DND-41 (cell line): ENCODE data around the gene INPP5K.

Experiments
- ATAC-seq: fragments of 200-7000 bp; cut with Tn5 transposase; 3 replicates; pipeline ENCODE4 v1.9.1; 2021; ENCODE audit warnings: low read depth; ENCODE audit not compliant: insufficient read depth
- DNase-seq: peaks from one replicate; pipeline ENCODE4 v3.0.0-alpha.2; 2020
- H2AFZ ChIP-seq: 2 replicates; pipeline ENCODE4 v1.6.0; 2012; ENCODE audit warnings: low read depth, low read length
- H3K27ac ChIP-seq: 2 replicates; pipeline ENCODE4 v1.5.1; 2012; ENCODE audit warnings: low read length, inconsistent platforms
- H3K27me3 ChIP-seq: fragments of 200-600 bp; sonication (generic); 2 replicates; pipeline ENCODE4 v1.6.0; 2012; ENCODE audit warnings: low read length, mild to moderate bottlenecking, inconsistent platforms; ENCODE audit not compliant: insufficient read depth, poor library complexity
- H3K36me3 ChIP-seq: 2 replicates; pipeline ENCODE4 v1.5.1; 2012; ENCODE audit warnings: low read length, inconsistent platforms; ENCODE audit not compliant: insufficient read depth
- H3K4me1 ChIP-seq: 2 replicates; pipeline ENCODE4 v1.5.1; 2012; ENCODE audit warnings: mild to moderate bottlenecking, low read length; ENCODE audit not compliant: insufficient read depth
- H3K4me2 ChIP-seq: 2 replicates; pipeline ENCODE4 v1.6.0; 2012; ENCODE audit warnings: mild to moderate bottlenecking, moderate library complexity, low read length, inconsistent platforms; ENCODE audit not compliant: insufficient read depth
- H3K4me3 ChIP-seq, 2 experiments: fragments of 200-600 bp in 1 of 2; shearing (Covaris generic) in 1 of 2; 2 replicates each; pipeline ENCODE4 v1.5.1; 2012 to 2016; ENCODE audit warnings: inconsistent platforms in 2 of 2, low read length in 2 of 2, mild to moderate bottlenecking in 2 of 2, low read depth in 1 of 2, moderate library complexity in 1 of 2
- H3K79me2 ChIP-seq: 2 replicates; pipeline ENCODE4 v1.6.0; 2012; ENCODE audit warnings: low read length, inconsistent platforms; ENCODE audit not compliant: insufficient read depth
- H3K9ac ChIP-seq: 2 replicates; pipeline ENCODE4 v1.6.0; 2012; ENCODE audit warnings: low read depth, mild to moderate bottlenecking, inconsistent platforms, low read length, moderate library complexity
- H3K9me3 ChIP-seq: 2 replicates; pipeline ENCODE4 v1.5.1; 2012; ENCODE audit warnings: low read length, moderate library complexity, mild to moderate bottlenecking, inconsistent platforms; ENCODE audit not compliant: insufficient read depth, severe bottlenecking
- H4K20me1 ChIP-seq: 2 replicates; pipeline ENCODE4 v1.6.0; 2012; ENCODE audit warnings: low read length; ENCODE audit not compliant: insufficient read depth
- CTCF ChIP-seq: IDR thresholded peaks from 2 replicates; pipeline ENCODE4 v1.5.1; 2012; ENCODE audit warnings: borderline replicate concordance, low read length, moderate library complexity, mild to moderate bottlenecking; ENCODE audit not compliant: poor library complexity, severe bottlenecking; ENCODE audit errors: extremely low read depth
- EZH2 ChIP-seq: IDR thresholded peaks from 3 replicates; pipeline ENCODE4 v1.6.1; 2012; ENCODE audit warnings: borderline replicate concordance, low read depth, mild to moderate bottlenecking, moderate library complexity, low read length, inconsistent platforms; ENCODE audit not compliant: severe bottlenecking

INPP5K gene

GRCh38 chr17:1498869-1499268 lies 17.5 kb downstream of the INPP5K start:
- H3K9ac ChIP-seq, result no peak overlapping the region
- no peaks in the 10 kb centered on the region for H3K4me1 ChIP-seq
- ATAC-seq (no peak), DNase-seq (no peak)
- H3K27me3 ChIP-seq, result no peaks in the 10 kb centered on the region
- H3K4me3 ChIP-seq, result no peak overlapping the region
- H3K79me2 ChIP-seq, result no peaks in the 10 kb centered on the region
- H2AFZ ChIP-seq, result no peak overlapping the region
- H4K20me1 ChIP-seq, result no peaks in the 10 kb centered on the region
- peaks cover 36% of the 10 kb centered on the region for H3K36me3 ChIP-seq
- H3K27ac ChIP-seq, result no peak overlapping the region
- no peak overlapping the region for H3K4me2 ChIP-seq
- H3K9me3 ChIP-seq, result no peaks in the 10 kb centered on the region
- TF ChIP-seq CTCF (no peak), EZH2 (no peak)

GRCh38 chr17:1498233-1498632 lies 18.2 kb downstream of the INPP5K start:
- no peak overlapping the region for H3K9ac ChIP-seq
- no peak overlapping the region for H3K4me2 ChIP-seq
- H3K36me3 ChIP-seq, result peaks cover 36% of the 10 kb centered on the region
- H3K4me1 ChIP-seq, result no peaks in the 10 kb centered on the region
- H4K20me1 ChIP-seq, result peaks cover 3% of the 10 kb centered on the region
- H3K27me3 ChIP-seq, result no peaks in the 10 kb centered on the region
- no peak overlapping the region for H3K4me3 ChIP-seq
- no peaks in the 10 kb centered on the region for H3K79me2 ChIP-seq
- no peaks in the 10 kb centered on the region for H3K9me3 ChIP-seq
- no peak for ATAC-seq
- TF ChIP-seq CTCF (no peak), EZH2 (no peak)
- no peak overlapping the region for H2AFZ ChIP-seq
- no peak for DNase-seq
- no peak overlapping the region for H3K27ac ChIP-seq

DNA sequence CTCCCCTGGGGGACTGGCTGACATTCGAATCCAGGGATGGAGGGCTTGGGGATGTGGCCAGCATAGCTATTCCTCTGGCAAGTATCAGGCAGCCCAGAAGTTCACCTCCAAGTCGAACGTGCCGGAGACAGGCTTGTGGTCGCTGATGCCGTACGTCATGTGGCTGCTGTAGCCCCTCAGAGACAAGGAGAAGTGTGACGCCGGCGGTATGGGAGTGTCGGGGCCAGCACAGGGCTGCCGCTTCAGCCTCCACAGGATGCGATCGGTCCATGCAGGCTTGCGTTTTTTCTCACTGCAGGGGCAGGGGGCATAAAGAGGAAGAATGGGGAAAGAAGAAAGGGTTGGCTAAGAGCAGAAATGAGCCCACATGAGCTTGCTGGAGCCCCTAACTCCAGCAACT lies 18.6 kb downstream of the INPP5K start:
- Histone ChIP-seq H3K4me3 (no peak overlapping the region), H3K9me3 (no peaks in the 10 kb centered on the region), H3K27me3 (no peaks in the 10 kb centered on the region), H3K27ac (no peak overlapping the region), H2AFZ (no peak overlapping the region), H3K4me2 (no peak overlapping the region), H3K36me3 (peaks cover 36% of the 10 kb centered on the region), H4K20me1 (peaks cover 3% of the 10 kb centered on the region), H3K4me1 (no peaks in the 10 kb centered on the region), H3K79me2 (no peaks in the 10 kb centered on the region), H3K9ac (no peak overlapping the region)
- DNase-seq (no peak), ATAC-seq (no peak)
- TF ChIP-seq EZH2 (no peak), CTCF (no peak)

DNA sequence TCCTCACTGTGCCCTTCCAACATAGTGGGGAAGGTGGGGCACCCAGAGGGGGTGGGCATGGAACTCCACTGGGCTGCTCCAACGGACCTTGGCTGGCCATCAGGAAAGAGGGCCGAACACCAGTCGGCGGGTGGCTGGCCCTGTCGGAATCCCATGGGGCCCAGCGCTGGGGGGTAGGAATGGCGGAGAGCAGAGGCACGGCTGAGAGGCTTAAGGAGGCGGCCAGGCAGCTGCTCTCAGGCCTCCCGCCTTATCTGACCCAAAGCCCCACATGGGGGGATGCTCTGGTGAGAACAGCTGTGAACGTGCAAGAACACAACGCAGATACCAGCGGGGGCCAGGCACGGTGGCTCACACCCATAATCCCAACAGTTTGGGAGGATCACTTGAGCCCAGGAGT lies 19.5 kb downstream of the INPP5K start:
- peaks cover 7% of the 10 kb centered on the region for H3K4me1 ChIP-seq
- no peaks in the 10 kb centered on the region for H3K27me3 ChIP-seq
- H3K79me2 ChIP-seq, result no peaks in the 10 kb centered on the region
- H3K4me2 ChIP-seq, result no peak overlapping the region
- H3K27ac ChIP-seq, result no peak overlapping the region
- peaks cover 36% of the 10 kb centered on the region for H3K36me3 ChIP-seq
- no peak overlapping the region for H3K4me3 ChIP-seq
- TF ChIP-seq EZH2 (no peak), CTCF (no peak)
- no peaks in the 10 kb centered on the region for H3K9me3 ChIP-seq
- H3K9ac ChIP-seq, result no peak overlapping the region
- H4K20me1 ChIP-seq, result peaks cover 10% of the 10 kb centered on the region
- ATAC-seq (no peak), DNase-seq (no peak)
- no peak overlapping the region for H2AFZ ChIP-seq
